C4-2B (cell line): ENCODE measurements around the gene PSMB5.

Source experiments
- H3K27ac ChIP-seq: fragments of 450-650 bp; 2 replicates; pipeline ENCODE4 v1.5.1; 2017
- CTCF ChIP-seq: fragments of 450-650 bp; conservative IDR thresholded peaks from 2 replicates; pipeline ENCODE4 v1.5.1; 2017; ENCODE audit warnings: mild to moderate bottlenecking
- ZFX ChIP-seq: fragments of 450-650 bp; IDR thresholded peaks from 2 replicates; pipeline ENCODE4 v1.6.1; 2017

PSMB5 gene

GRCh38 chr14:22977684-22978486 is 56.8 kb downstream of the PSMB5 start:
- TF ChIP-seq ZFX (no peak), CTCF (no peak)
- peak overlapping the region; percentile 39; the same call in 1 of the 2 replicates for H3K27ac ChIP-seq

GRCh38 chr14:22977434-22977683 is 57.3 kb downstream of the PSMB5 start:
- TF ChIP-seq ZFX = no peak
- TF ChIP-seq CTCF = no peak
- H3K27ac ChIP-seq = peak overlapping the region; percentile 39; the same call in 1 of the 2 replicates

- no peak for TF ChIP-seq CTCF
- no peak for TF ChIP-seq ZFX
- peak overlapping the region; percentile 39 for H3K27ac ChIP-seq
These were observed 57.9 kb downstream of the PSMB5 start for GRCh38 chr14:22976620-22977433.
